ENCODE results near the gene PLPP3.

Gene PLPP3

DNA sequence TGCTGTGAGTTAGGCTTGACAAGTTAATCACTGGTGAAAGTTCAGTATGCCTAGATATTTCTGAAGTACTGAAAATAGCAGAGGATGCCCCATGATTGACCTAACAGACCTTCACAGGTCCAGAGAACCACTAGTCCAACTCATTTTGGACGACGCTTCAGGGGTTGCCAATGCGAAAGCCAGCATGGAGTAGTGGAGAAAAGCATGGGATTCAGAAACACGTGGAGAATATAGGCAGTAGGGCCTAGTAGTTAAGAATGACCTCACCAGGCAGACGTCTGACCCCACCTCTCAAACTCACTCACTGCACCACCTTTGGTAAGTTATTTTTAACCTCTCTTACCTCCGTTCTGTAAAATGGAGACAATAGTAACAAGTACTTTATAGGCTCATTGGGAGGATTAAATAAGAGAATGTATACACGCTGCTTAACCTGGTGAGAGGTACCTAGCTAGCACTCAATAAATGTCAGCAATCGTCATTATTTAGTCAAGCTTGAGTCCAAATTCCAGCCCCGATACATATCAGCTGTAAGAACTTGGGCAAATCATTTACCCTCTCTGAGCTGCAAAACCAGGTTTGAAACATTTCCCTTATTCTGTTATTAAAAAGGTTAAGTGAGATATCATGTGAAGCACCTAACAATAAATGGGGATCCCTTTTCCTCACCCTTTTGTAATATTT lies 13.2 kb downstream of the PLPP3 start:
- no peak overlapping the region for H3K4me3 ChIP-seq (ENCODE audit: low read length)
- no peak for DNase-seq (ENCODE audit: low read depth)
- TF ChIP-seq, protein P1, sequence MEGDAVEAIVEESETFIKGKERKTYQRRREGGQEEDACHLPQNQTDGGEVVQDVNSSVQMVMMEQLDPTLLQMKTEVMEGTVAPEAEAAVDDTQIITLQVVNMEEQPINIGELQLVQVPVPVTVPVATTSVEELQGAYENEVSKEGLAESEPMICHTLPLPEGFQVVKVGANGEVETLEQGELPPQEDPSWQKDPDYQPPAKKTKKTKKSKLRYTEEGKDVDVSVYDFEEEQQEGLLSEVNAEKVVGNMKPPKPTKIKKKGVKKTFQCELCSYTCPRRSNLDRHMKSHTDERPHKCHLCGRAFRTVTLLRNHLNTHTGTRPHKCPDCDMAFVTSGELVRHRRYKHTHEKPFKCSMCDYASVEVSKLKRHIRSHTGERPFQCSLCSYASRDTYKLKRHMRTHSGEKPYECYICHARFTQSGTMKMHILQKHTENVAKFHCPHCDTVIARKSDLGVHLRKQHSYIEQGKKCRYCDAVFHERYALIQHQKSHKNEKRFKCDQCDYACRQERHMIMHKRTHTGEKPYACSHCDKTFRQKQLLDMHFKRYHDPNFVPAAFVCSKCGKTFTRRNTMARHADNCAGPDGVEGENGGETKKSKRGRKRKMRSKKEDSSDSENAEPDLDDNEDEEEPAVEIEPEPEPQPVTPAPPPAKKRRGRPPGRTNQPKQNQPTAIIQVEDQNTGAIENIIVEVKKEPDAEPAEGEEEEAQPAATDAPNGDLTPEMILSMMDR (IDR thresholded peaks at IDR 0.05; ENCODE audit: insufficient read depth, low read depth, low read length, missing control alignments) = no peak

DNA sequence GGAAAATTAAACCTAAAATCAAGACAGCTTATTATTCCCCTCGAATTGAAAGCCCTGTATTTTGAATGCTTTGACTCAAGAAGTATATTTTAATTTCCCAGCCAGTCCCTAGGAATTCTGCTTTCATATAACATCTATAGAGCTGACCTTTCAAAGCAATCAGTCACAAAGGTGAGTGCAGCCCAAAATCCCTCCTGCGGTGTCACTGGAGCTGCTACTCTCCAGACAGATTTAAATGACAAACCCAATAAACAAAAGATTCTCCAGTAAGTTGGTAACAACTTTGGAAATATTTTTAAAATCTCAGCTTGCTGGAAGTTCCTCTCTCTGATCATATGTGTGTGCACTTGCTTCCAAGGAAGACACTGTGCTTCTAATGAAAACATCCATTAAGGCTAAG lies 14.7 kb downstream of the PLPP3 start:
- no peak for DNase-seq (ENCODE audit: low read depth)
- H3K4me3 ChIP-seq (ENCODE audit: low read length) = no peak overlapping the region
- TF ChIP-seq, protein P1 (IDR thresholded peaks at IDR 0.05; ENCODE audit: insufficient read depth, low read depth, low read length, missing control alignments) = no peak

DNA sequence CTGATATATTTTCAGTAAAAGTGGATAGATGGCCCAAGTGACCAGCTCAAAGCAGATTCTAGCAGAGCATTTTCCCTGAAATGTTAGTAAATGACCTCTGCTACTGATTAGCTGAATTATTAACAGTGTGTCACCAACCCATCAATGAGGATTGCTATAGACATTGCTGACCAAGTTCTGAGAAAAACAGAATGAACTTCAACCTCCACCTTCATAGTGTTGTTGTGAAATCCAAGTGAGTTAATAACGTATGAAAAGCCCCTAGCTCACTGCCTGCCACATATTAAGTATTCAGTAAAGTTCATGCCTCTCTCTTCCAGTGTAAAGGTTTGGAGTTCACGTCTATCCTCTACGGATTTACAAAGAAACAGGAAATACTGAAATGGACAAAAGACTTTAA lies 15.8 kb downstream of the PLPP3 start:
- TF ChIP-seq, protein P1 (IDR thresholded peaks at IDR 0.05; ENCODE audit: insufficient read depth, low read depth, low read length, missing control alignments) = no peak
- no peak for DNase-seq (ENCODE audit: low read depth)
- no peak overlapping the region for H3K4me3 ChIP-seq (ENCODE audit: low read length)

DNA sequence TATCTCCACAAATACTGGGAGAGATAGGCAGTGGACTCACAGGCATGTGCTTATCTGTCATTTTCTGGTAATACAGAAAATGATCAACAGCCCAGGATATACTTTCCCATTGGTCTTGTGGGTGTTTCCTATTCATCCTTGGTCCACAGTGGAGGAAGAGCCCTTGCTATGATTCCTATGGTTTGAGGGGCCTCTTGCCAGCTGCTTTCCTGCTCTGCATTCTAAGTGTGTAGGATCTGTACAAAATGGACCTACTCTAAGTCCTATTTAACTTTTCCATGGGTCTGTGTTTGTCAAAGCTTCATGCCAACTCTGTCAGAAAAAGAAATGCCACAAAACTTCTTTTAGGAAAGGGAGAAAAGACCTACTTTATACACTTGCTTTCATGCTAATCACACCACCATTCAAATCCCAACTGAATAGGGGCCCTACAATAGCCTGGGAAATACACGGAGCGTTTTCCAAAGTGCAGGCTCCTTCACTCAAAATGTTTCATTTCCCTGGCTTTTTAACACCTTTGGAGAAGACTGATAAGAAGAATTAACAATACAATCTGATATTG lies 16.4 kb downstream of the PLPP3 start:
- no peak for DNase-seq (ENCODE audit: low read depth)
- TF ChIP-seq, protein P1 (IDR thresholded peaks at IDR 0.05; ENCODE audit: insufficient read depth, low read depth, low read length, missing control alignments) = no peak
- H3K4me3 ChIP-seq (ENCODE audit: low read length) = no peak overlapping the region

DNA sequence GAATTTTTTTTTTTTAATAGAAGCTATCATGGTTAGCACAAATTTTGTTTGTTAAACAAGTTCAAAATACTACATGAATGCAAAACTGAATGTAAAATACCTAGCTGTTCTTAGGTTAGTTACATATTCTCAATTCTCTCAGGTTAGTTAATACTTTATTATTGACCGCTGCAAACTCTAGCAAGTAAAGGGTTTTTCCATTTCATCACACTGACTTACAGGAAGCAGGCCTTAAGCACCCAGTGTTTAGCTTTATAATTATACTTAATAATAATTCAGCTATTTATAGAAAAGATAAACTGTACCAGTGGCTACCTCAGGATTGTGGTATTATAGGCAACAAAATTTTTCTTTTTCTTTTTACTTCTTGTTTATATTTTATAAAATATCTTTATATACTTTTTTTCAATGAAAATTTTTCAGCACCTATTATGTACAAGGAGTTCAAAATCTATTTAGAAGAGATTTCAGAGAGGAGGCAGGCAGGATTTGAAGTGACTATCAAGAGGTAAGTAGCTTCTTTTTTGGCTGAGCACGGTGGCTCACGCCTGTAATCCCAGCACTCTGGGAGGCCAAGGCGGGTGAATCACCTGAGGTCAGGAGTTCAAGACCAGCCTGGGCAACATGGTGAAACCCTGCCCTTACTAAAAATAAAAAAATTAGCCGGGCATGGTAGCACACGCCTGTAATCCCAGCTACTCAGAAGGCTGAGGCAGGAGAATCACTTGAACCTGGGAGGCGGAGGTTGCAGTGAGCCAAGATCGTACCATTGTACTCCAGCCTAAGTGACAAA lies 17.9 kb downstream of the PLPP3 start:
- H3K4me3 ChIP-seq (ENCODE audit: low read length) = no peak overlapping the region
- no peak for DNase-seq (ENCODE audit: low read depth)
- TF ChIP-seq, protein P1 (IDR thresholded peaks at IDR 0.05; ENCODE audit: insufficient read depth, low read depth, low read length, missing control alignments) = no peak

DNA sequence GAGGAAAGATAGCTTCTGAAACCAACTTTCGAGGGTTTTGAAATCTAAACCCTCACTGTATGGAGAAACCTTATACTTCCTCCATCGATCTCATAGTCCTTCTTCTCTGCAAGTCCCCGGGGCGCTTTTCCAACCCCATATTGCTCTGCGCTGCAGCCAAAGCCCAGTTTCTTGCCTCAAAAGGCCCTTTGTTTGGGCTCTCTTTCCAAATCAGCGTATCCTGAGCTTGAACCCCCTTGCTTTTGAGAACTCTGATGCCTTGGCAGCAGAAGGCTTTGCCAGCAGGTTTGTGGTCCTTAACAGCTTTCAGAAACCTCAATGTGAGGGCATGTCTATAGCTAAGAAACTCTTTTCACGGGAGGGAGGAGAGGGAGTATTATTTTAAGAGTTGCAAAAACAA lies 21.6 kb downstream of the PLPP3 start:
- TF ChIP-seq, protein P1 (IDR thresholded peaks at IDR 0.05; ENCODE audit: insufficient read depth, low read depth, low read length, missing control alignments) = no peak
- no peak overlapping the region for H3K4me3 ChIP-seq (ENCODE audit: low read length)
- no peak for DNase-seq (ENCODE audit: low read depth)

All from epithelial cell of esophagus (primary cell).